SK-N-SH treated with all-trans-retinoic acid at 6 μM for 48 hours (cell line): ENCODE results near the gene KLK14.

Experiments used
- ATAC-seq: fragments of 200-7000 bp; cut with Tn5 transposase; 3 replicates; pipeline ENCODE4 v1.9.1; 2020; ENCODE audit warnings: mild to moderate bottlenecking, moderate library complexity
- ARNTL ChIP-seq: fragments of 450-650 bp; formaldehyde crosslinking; IDR thresholded peaks from 2 replicates; pipeline ENCODE4 v1.5.0; 2020; ENCODE audit warnings: low read depth, mild to moderate bottlenecking, moderate library complexity, borderline replicate concordance
- BACH2 ChIP-seq: fragments of 250-450 bp; sonication (Bioruptor Pico); IDR thresholded peaks from 2 replicates; pipeline ENCODE4 v1.9.0; 2021; ENCODE audit warnings: mild to moderate bottlenecking, borderline replicate concordance
- CSDC2 ChIP-seq: fragments of 250-450 bp; sonication (Bioruptor Pico); IDR thresholded peaks from 2 replicates; pipeline ENCODE4 v1.5.0; 2020; ENCODE audit warnings: mild to moderate bottlenecking, moderate library complexity
- ESRRG ChIP-seq: fragments of 250-450 bp; sonication (Bioruptor Pico); IDR thresholded peaks from 2 replicates; pipeline ENCODE4 v1.6.1; 2021; ENCODE audit warnings: mild to moderate bottlenecking
- GLIS3 ChIP-seq: fragments of 250-450 bp; sonication (Bioruptor Pico); IDR thresholded peaks from 2 replicates; pipeline ENCODE4 v1.5.0; 2020; ENCODE audit warnings: mild to moderate bottlenecking, moderate library complexity
- OSR1 ChIP-seq: fragments of 250-450 bp; sonication (Bioruptor Pico); IDR thresholded peaks from 2 replicates; pipeline ENCODE4 v1.8.0; 2022; ENCODE audit warnings: moderate library complexity, mild to moderate bottlenecking, inconsistent platforms
- PPARA ChIP-seq: fragments of 250-450 bp; sonication (Bioruptor Pico); IDR thresholded peaks from 2 replicates; pipeline ENCODE4 v1.5.0; 2020; ENCODE audit warnings: mild to moderate bottlenecking, borderline replicate concordance
- RARB ChIP-seq: fragments of 250-450 bp; sonication (Bioruptor Pico); IDR thresholded peaks from 2 replicates; pipeline ENCODE4 v1.8.0; 2021; ENCODE audit warnings: mild to moderate bottlenecking, moderate library complexity
- SNAI2 ChIP-seq: fragments of 250-450 bp; sonication (Bioruptor Pico); IDR thresholded peaks from 2 replicates; pipeline ENCODE4 v1.5.0; 2020; ENCODE audit warnings: mild to moderate bottlenecking, moderate library complexity
- TCF4 ChIP-seq: fragments of 250-450 bp; sonication (Bioruptor Pico); IDR thresholded peaks from 2 replicates; pipeline ENCODE4 v1.8.0; 2021; ENCODE audit warnings: mild to moderate bottlenecking, moderate library complexity, borderline replicate concordance
- TOX ChIP-seq: fragments of 250-450 bp; sonication (Bioruptor Pico); IDR thresholded peaks from 2 replicates; pipeline ENCODE4 v1.8.0; 2021; ENCODE audit warnings: mild to moderate bottlenecking, moderate library complexity, borderline replicate concordance
- ZC3H10 ChIP-seq: fragments of 250-450 bp; sonication (Bioruptor Pico); IDR thresholded peaks from 2 replicates; pipeline ENCODE4 v1.5.1; 2021; ENCODE audit warnings: mild to moderate bottlenecking, moderate library complexity
- ZFP3 ChIP-seq: fragments of 250-450 bp; sonication (Bioruptor Pico); IDR thresholded peaks from 2 replicates; pipeline ENCODE4 v1.5.0; 2020; ENCODE audit warnings: mild to moderate bottlenecking, moderate library complexity
- ZFP30 ChIP-seq: fragments of 450-650 bp; formaldehyde crosslinking; IDR thresholded peaks from 2 replicates; pipeline ENCODE4 v1.5.0; 2022; ENCODE audit warnings: mild to moderate bottlenecking, moderate library complexity
- ZNF70 ChIP-seq: fragments of 450-650 bp; formaldehyde crosslinking; IDR thresholded peaks from 2 replicates; pipeline ENCODE4 v1.5.0; 2020; ENCODE audit warnings: mild to moderate bottlenecking, moderate library complexity
- ZNF8 ChIP-seq: fragments of 450-650 bp; formaldehyde crosslinking; IDR thresholded peaks from 2 replicates; pipeline ENCODE4 v1.5.0; 2020; ENCODE audit warnings: mild to moderate bottlenecking, moderate library complexity
- TF ChIP-seq, protein P1 (sequence below): fragments of 250-450 bp; sonication (Bioruptor Pico); IDR thresholded peaks from 2 replicates; pipeline ENCODE4 v1.8.0; 2021; ENCODE audit warnings: low read depth, mild to moderate bottlenecking, moderate library complexity, borderline replicate concordance
- TF ChIP-seq, protein P2 (sequence below): fragments of 250-450 bp; sonication (Bioruptor Pico); IDR thresholded peaks from 2 replicates; pipeline ENCODE4 v1.5.0; 2020; ENCODE audit warnings: mild to moderate bottlenecking, moderate library complexity
- TF ChIP-seq, protein P3 (sequence below): fragments of 250-450 bp; sonication (Bioruptor Pico); IDR thresholded peaks from 2 replicates; pipeline ENCODE4 v1.5.1; 2021; ENCODE audit warnings: mild to moderate bottlenecking, moderate library complexity
- TF ChIP-seq, protein P4 (sequence below): fragments of 250-450 bp; sonication (Bioruptor Pico); IDR thresholded peaks from 2 replicates; pipeline ENCODE4 v1.8.0; 2020; ENCODE audit warnings: mild to moderate bottlenecking, moderate library complexity, borderline replicate concordance

KLK14 gene

DNA sequence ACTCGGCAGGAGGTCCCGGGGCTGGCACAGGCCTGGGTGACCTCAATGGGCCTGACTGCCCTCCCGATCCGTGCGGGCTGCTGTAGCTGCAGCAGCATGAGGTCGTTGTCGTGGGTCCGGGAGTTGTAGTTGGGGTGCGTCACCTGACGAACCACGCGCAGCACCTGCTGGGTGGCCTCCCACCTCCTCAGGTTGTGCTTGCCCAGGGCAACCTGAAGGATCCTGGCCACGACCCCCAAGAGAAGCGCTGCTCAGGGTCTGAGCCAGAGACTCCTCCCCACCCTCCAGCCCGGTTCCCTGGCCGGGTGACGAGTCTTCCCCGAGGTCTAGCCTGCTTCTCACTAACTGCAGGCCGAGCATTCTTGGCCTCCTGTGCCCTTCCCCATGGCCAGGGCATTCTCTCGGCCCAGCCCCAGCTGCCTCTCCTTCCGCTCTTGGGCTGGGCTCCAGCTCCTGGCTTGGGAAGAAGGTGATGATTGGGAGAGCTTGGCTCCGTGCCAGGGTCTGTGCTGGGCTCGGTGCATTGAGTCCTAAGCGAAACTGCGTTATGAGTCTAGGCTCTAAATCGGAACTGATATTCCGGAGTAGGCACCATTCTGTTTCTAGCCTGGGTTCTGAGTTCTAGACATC, 3.1 kb downstream of the KLK14 start:
- no peak for ATAC-seq
- TF ChIP-seq OSR1: no peak
- no peak for TF ChIP-seq GLIS3
- TF ChIP-seq TOX (CRISPR knock-in tag): no peak

DNA sequence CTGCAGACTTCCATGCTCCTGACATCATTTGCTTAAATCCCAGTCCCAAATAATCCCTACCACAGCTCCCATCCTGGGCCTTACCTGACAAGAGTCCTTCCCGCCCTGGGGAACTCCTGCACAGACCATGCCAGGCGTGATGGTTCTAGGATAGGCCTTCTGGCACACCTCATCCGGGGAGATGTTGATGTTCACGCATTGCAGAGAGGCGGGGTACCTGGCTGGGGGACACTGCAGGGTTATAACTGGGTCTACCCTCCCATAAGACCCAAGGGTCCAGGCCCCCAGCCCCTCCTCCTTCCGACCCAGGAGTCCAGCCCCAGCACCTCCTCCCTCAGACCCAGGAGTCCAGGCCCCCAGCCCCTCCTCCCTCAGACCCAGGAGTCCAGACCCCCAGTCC, 4.0 kb downstream of the KLK14 start:
- TF ChIP-seq CSDC2 (no peak), ESRRG (no peak), ARNTL (CRISPR knock-in tag) (no peak), ZNF70 (CRISPR knock-in tag) (no peak), ZNF8 (CRISPR knock-in tag) (no peak), TOX (CRISPR knock-in tag) (no peak), PPARA (CRISPR knock-in tag) (no peak), SNAI2 (CRISPR knock-in tag) (no peak), OSR1 (no peak), ZC3H10 (CRISPR knock-in tag) (no peak), BACH2 (no peak), ZFP3 (CRISPR knock-in tag) (no peak), GLIS3 (no peak), TCF4 (CRISPR knock-in tag) (no peak), ZFP30 (CRISPR knock-in tag) (no peak), RARB (no peak)
- TF ChIP-seq, protein P1, sequence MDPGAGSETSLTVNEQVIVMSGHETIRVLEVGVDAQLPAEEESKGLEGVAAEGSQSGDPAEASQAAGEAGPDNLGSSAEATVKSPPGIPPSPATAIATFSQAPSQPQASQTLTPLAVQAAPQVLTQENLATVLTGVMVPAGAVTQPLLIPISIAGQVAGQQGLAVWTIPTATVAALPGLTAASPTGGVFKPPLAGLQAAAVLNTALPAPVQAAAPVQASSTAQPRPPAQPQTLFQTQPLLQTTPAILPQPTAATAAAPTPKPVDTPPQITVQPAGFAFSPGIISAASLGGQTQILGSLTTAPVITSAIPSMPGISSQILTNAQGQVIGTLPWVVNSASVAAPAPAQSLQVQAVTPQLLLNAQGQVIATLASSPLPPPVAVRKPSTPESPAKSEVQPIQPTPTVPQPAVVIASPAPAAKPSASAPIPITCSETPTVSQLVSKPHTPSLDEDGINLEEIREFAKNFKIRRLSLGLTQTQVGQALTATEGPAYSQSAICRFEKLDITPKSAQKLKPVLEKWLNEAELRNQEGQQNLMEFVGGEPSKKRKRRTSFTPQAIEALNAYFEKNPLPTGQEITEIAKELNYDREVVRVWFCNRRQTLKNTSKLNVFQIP (CRISPR knock-in tag): no peak
- TF ChIP-seq, protein P2, sequence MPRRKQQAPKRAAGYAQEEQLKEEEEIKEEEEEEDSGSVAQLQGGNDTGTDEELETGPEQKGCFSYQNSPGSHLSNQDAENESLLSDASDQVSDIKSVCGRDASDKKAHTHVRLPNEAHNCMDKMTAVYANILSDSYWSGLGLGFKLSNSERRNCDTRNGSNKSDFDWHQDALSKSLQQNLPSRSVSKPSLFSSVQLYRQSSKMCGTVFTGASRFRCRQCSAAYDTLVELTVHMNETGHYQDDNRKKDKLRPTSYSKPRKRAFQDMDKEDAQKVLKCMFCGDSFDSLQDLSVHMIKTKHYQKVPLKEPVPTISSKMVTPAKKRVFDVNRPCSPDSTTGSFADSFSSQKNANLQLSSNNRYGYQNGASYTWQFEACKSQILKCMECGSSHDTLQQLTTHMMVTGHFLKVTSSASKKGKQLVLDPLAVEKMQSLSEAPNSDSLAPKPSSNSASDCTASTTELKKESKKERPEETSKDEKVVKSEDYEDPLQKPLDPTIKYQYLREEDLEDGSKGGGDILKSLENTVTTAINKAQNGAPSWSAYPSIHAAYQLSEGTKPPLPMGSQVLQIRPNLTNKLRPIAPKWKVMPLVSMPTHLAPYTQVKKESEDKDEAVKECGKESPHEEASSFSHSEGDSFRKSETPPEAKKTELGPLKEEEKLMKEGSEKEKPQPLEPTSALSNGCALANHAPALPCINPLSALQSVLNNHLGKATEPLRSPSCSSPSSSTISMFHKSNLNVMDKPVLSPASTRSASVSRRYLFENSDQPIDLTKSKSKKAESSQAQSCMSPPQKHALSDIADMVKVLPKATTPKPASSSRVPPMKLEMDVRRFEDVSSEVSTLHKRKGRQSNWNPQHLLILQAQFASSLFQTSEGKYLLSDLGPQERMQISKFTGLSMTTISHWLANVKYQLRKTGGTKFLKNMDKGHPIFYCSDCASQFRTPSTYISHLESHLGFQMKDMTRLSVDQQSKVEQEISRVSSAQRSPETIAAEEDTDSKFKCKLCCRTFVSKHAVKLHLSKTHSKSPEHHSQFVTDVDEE (CRISPR knock-in tag): no peak
- TF ChIP-seq, protein P3, sequence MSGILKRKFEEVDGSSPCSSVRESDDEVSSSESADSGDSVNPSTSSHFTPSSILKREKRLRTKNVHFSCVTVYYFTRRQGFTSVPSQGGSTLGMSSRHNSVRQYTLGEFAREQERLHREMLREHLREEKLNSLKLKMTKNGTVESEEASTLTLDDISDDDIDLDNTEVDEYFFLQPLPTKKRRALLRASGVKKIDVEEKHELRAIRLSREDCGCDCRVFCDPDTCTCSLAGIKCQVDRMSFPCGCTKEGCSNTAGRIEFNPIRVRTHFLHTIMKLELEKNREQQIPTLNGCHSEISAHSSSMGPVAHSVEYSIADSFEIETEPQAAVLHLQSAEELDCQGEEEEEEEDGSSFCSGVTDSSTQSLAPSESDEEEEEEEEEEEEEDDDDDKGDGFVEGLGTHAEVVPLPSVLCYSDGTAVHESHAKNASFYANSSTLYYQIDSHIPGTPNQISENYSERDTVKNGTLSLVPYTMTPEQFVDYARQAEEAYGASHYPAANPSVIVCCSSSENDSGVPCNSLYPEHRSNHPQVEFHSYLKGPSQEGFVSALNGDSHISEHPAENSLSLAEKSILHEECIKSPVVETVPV (CRISPR knock-in tag): no peak
- TF ChIP-seq, protein P4, sequence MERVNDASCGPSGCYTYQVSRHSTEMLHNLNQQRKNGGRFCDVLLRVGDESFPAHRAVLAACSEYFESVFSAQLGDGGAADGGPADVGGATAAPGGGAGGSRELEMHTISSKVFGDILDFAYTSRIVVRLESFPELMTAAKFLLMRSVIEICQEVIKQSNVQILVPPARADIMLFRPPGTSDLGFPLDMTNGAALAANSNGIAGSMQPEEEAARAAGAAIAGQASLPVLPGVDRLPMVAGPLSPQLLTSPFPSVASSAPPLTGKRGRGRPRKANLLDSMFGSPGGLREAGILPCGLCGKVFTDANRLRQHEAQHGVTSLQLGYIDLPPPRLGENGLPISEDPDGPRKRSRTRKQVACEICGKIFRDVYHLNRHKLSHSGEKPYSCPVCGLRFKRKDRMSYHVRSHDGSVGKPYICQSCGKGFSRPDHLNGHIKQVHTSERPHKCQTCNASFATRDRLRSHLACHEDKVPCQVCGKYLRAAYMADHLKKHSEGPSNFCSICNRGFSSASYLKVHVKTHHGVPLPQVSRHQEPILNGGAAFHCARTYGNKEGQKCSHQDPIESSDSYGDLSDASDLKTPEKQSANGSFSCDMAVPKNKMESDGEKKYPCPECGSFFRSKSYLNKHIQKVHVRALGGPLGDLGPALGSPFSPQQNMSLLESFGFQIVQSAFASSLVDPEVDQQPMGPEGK (CRISPR knock-in tag): no peak
- ATAC-seq: no peak

DNA sequence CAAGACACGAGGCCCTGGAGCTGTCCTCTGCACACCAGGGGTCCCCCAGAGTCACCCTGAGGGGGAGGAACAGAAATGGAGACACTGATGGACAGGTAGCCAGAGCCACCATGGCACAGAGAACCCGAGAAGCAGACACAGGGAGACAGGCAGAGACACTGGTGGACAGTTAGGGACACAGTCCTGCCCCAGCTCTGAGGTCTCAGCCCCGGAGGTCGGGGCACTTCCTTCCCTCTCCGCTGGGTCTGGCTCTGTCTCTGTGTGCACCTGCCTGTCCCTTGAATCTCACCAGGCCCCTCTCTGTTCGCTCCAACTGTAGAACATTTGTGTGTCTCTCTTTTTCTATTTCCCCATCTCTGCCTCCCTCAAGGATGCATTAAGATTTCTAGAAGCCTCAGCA, 4.6 kb downstream of the KLK14 start:
- TF ChIP-seq ARNTL (CRISPR knock-in tag): no peak
- no peak for TF ChIP-seq PPARA (CRISPR knock-in tag)
- TF ChIP-seq TCF4 (CRISPR knock-in tag): no peak
- no peak for TF ChIP-seq BACH2
- ATAC-seq: no peak

DNA sequence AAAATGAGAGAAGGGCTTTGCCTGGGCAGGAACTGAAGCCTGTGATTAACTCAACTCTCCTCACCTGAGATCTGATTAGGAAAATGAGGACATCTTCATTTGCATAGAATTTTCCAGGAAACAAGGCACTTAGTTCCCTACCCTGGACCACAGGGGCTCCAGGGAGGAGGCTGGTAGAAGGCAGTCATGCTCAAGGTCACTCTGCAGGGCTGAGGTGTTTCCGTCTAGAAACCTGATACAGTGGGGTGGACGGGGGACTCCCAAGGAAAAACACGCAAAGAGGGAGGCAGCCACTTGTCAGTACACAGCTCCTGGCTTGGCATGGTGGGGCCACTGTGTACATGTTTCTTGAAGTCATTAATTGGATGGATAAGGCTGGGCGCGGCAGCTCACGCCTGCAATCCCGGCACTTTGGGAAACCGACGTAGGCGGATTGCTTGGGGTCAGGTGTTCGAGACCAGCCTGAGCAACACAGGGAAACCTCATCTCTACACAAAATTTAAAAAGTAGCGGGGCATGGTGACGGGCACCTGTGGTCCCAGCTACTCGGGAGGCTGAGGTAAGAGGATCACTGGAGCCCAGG, 6.0 kb downstream of the KLK14 start:
- no peak for TF ChIP-seq CSDC2
- TF ChIP-seq TCF4 (CRISPR knock-in tag): no peak
- no peak for TF ChIP-seq ARNTL (CRISPR knock-in tag)
- no peak for TF ChIP-seq TOX (CRISPR knock-in tag)
- no peak for TF ChIP-seq ZNF8 (CRISPR knock-in tag)
- TF ChIP-seq GLIS3: no peak
- TF ChIP-seq, protein P1 (CRISPR knock-in tag): no peak
- TF ChIP-seq, protein P3 (CRISPR knock-in tag): no peak
- TF ChIP-seq, all 23 proteins: peak for 0
- ATAC-seq: no peak
